Heart right ventricle (tissue), 16 donors: ENCODE data around the gene GABRP. TPM values are rescaled to one million over a fixed set of nuclear protein-coding genes. Genes with fewer than 3 reads are reported as not detected.
A peak's percentile ranks its signal among the peaks of the same experiment; 100 is the strongest.

Experiments used
- ATAC-seq, 8 donors: fragments of 200-7000 bp; cut with Tn5 transposase; one replicate each; pipeline ENCODE4 v1.9.1; 2020; ENCODE audit warnings: mild to moderate bottlenecking in 8 of 8, moderate library complexity in 8 of 8, moderate number of reproducible peaks in 1 of 8
- DNase-seq, 2 donors: peaks; one replicate each; pipeline ENCODE4 v3.0.0-alpha.2; 2020
- H3K27ac ChIP-seq, 10 donors: fragments of 200-600 bp; sonication (generic) in 2 of 10; one replicate each; pipeline versions ENCODE4 v1.5.0 to v1.8.0; 2020 to 2022; ENCODE audit warnings: mild to moderate bottlenecking in 3 of 10
- H3K27me3 ChIP-seq, 7 donors: fragments of 200-600 bp; one replicate each; pipeline ENCODE4 v1.8.0; 2021 to 2022; ENCODE audit warnings: mild to moderate bottlenecking in 2 of 7
- H3K36me3 ChIP-seq, 9 donors: fragments of 200-600 bp; sonication (generic) in 1 of 9; one replicate each; pipeline versions ENCODE4 v1.5.0 to v1.8.0; 2020 to 2022; ENCODE audit warnings: mild to moderate bottlenecking in 2 of 9
- H3K4me1 ChIP-seq, 9 donors: fragments of 200-600 bp; sonication (generic) in 1 of 9; one replicate each; pipeline versions ENCODE4 v1.5.0 to v1.8.0; 2020 to 2022; ENCODE audit warnings: mild to moderate bottlenecking in 4 of 9
- H3K4me3 ChIP-seq, 10 donors: fragments of 200-600 bp; sonication (generic) in 2 of 10; one replicate each; pipeline versions ENCODE4 v1.5.0 to v1.8.0; 2020 to 2022; ENCODE audit warnings: mild to moderate bottlenecking in 7 of 10, moderate library complexity in 2 of 10
- H3K9me3 ChIP-seq, 11 donors: fragments of 200-600 bp in 10 of 11; sonication (generic) in 2 of 11; one replicate each; pipeline versions ENCODE4 v1.5.0 to v1.8.0; 2013 to 2022; ENCODE audit warnings: mild to moderate bottlenecking in 2 of 11, control low read depth in 1 of 11, moderate library complexity in 1 of 11
- WGBS, 2 donors: extraction: QIAGEN DNeasy Blood & Tissue Kit; methylation state at CpG; one replicate each; pipeline ENCODE4 v1.1.7; 2013; ENCODE audit warnings: inconsistent platforms in 1 of 2; 5-methylcytosine and 5-hydroxymethylcytosine counted together
- intact Hi-C, 10 donors: fragments of 100-400 bp; cut with DNase I; formaldehyde crosslinking; loops; one replicate each; pipeline versions ENCODE4 v1.11.1 to v1.14.2; 2022
- polyA plus RNA-seq, 2 donors: library from polyadenylated mRNA; stranded (reverse); fragments of 200-250 nt; gene quantifications; one replicate each; pipeline ENCODE4 v1.2.3, GENCODE V29; 2013
- total RNA-seq, 10 donors: library from RNA; stranded (reverse); fragmentation: NEBNext Ultra II Directional in 3 of 10; extraction: Animal tissue kit (Norgen Biotek cat#: 25700) in 3 of 10; gene quantifications; one replicate each; pipeline versions ENCODE4 v1.2.1 to v1.2.4, GENCODE V29; 2021 to 2023
- TF ChIP-seq, protein P1 (sequence below), 9 donors: fragments of 200-600 bp; sonication (generic) in 2 of 9; IDR thresholded peaks; one replicate each; pipeline versions ENCODE4 v1.5.0 to v1.8.0; 2021 to 2022; ENCODE audit warnings: antibody characterized with exemption in 9 of 9, mild to moderate bottlenecking in 5 of 9, moderate library complexity in 1 of 9
- donor health status: Arrhythmogenic right ventricular cardiomyopathy.
- donor health status: ischemic (EF 13 %, LVEDD 7.1; RV severe dilation, severe dysfunction).
- donor health status: healthy with polysubstance abuse.
- donor health status: DM: no; HTN: yes; CAD: no.
- donor health status: DM: no; HTN: no; CAD: no.
- donor health status: ischemic (EF 25% LVEDD 6.9; RV normal size, moderate dysfunction).
- donor health status: ischemic (EF 25% LVEDD 5.7; RV mildly dilated, moderate dysfunction).
- donor health status: healthy.
- donor health status: DM: yes; HTN: yes; CAD: no.
- donor health status: Ischemic cardiomyopathy.
- donor health status: ischemic (EF 35%, LVEDD 5.7; RV mildly dilated, moderate dysfunction).
- donor health status: nonischemic (EF 11% LVEDD 7.7; RV severe dilation, severe dysfunction).
- donor health status: DM: yes; HTN: yes; CAD: no.
- donor health status: PGD.
- donor health status: ischemic (EF 29% LVEDD 5.4; RV normal size, mild dysfunction).
- donor health status: nonischemic (EF 23%, LVEDD 6.1; RV moderate dilation, normal function).

GABRP gene
- total and polyA plus RNA-seq, 12 donors = 0.07 to 1.6 (median 0.46) TPM; not detected in 1

DNA sequence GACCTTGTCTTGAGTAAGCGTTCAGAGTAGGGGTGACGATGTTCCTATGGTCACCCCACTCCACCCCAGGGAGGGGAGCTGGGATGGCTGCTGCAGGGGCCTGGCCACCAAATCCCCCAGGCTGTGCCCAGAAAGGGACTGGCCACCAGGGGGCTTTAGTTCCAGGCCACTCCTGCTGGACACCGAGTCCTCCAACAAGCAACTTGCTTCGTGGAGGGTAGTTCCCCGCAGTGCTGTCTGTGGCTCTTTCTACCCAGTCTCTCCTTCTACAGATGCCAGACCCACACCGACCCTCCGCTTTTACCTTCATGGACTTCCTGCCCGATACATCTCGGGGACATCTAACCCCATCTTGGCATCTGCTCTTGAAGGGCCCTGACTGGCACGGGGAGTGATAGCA lies 35.7 kb upstream of the GABRP start:
- TF ChIP-seq, protein P1, sequence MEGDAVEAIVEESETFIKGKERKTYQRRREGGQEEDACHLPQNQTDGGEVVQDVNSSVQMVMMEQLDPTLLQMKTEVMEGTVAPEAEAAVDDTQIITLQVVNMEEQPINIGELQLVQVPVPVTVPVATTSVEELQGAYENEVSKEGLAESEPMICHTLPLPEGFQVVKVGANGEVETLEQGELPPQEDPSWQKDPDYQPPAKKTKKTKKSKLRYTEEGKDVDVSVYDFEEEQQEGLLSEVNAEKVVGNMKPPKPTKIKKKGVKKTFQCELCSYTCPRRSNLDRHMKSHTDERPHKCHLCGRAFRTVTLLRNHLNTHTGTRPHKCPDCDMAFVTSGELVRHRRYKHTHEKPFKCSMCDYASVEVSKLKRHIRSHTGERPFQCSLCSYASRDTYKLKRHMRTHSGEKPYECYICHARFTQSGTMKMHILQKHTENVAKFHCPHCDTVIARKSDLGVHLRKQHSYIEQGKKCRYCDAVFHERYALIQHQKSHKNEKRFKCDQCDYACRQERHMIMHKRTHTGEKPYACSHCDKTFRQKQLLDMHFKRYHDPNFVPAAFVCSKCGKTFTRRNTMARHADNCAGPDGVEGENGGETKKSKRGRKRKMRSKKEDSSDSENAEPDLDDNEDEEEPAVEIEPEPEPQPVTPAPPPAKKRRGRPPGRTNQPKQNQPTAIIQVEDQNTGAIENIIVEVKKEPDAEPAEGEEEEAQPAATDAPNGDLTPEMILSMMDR (IDR thresholded peaks at IDR 0.05) = peak in 8 of 9 donors; percentile 23 to 64 (median 52)
- Histone ChIP-seq H3K36me3 (no peaks in the 10 kb centered on the region), H3K27me3 (peaks cover 0 to 21% (median 0%) of the 10 kb centered on the region in 7 donors), H3K4me3 (no peak overlapping the region), H3K4me1 (peaks cover 18 to 87% (median 71%) of the 10 kb centered on the region in 9 donors), H3K27ac (peak overlapping the region; percentile 46 to 92 (median 86)), H3K9me3 (no peaks in the 10 kb centered on the region)
- ATAC-seq = peak in 7 of 8 donors; percentile 2 to 47 (median 18)
- 63 to 66% methylated on average over 10 of the region's 10 CpGs for WGBS, 2 donors
- peak; percentile 25 to 40 for DNase-seq
- intact Hi-C loops = loop anchor here in 6 of 10 donors (2.0 to 10.0 kb wide), 4 partner anchors 43 to 597 kb away; no protein-coding TSS in a partner anchor

DNA sequence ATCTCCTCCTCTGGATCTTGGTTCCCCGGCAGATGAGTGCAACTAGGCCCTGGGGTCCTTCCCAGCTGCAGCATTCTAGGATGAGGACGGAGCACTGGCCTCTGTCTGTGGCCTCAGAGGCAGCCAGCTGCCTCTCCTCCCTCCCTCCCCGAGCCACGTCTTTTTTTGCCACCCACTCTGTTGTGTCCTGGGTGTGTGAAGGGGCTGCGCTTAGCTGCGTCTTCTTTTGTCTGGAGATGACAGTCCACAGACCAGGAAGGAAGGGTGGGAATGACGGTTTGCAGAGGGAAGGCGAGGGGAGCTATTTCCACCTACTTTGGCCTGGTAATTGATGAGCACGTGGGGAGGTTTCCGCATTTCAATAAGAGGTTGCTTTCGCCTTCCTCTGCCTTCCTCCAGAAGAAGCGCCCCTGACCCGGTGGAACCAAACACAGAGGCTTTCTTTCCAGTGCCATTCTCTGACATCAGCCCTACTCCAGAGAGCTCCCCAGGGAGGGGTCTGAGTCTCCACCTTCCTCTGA lies 34.5 kb upstream of the GABRP start:
- DNase-seq = no peak
- H3K27ac ChIP-seq = peak overlapping the region in 8 of 10 donors; percentile 76 to 92 (median 86)
- H3K27me3 ChIP-seq = peaks cover 0 to 18% (median 0%) of the 10 kb centered on the region in 7 donors
- no peak overlapping the region for H3K4me3 ChIP-seq
- H3K4me1 ChIP-seq = peaks cover 18 to 86% (median 70%) of the 10 kb centered on the region in 9 donors
- TF ChIP-seq, protein P1 (IDR thresholded peaks at IDR 0.05) = no peak
- no peaks in the 10 kb centered on the region for H3K9me3 ChIP-seq
- ATAC-seq = no peak
- no peaks in the 10 kb centered on the region for H3K36me3 ChIP-seq
- intact Hi-C loops = loop anchor here in 5 of 10 donors (5.0 to 10.0 kb wide), 3 partner anchors 586 to 596 kb away; no protein-coding TSS in a partner anchor
- WGBS, 2 donors = 58 to 60% methylated on average over 13 of the region's 13 CpGs

DNA sequence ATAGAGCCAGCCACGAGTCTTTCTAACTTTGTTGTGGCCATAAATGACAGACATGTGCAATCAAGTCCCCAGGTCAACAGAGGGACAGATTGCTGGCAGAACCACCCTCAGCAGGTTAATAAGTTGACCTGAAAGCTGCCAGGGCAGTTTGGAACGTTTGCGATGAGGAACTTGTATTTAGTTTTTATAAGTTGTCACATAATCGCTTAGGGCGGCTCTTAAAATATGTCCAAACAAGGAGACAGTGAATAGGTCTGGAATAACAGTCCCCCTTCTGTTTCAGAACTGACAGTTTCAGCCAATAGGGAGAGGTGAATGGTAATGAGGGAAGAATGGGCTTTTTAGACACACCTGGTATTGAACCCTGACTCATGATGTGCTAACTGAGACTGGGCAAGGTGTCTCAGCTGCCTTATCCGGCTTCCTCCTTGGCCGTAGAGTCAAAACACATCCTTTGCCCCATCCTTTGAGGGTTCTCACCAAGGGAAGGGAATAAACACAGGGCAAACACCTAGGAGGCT lies 33.6 kb upstream of the GABRP start:
- Histone ChIP-seq H3K4me3 (no peak overlapping the region), H3K9me3 (no peaks in the 10 kb centered on the region), H3K27ac (peak overlapping the region in 4 of 10 donors; percentile 28 to 92 (median 92)), H3K36me3 (no peaks in the 10 kb centered on the region), H3K27me3 (peaks cover 0 to 9% (median 0%) of the 10 kb centered on the region in 7 donors), H3K4me1 (peaks cover 18 to 77% (median 60%) of the 10 kb centered on the region in 9 donors)
- DNase-seq = no peak
- WGBS, 2 donors = 76 to 77% methylated on average over 7 of the region's 7 CpGs
- ATAC-seq = no peak
- TF ChIP-seq, protein P1 (IDR thresholded peaks at IDR 0.05) = no peak
- intact Hi-C loops = loop anchor here in 5 of 10 donors (5.0 to 10.0 kb wide), 3 partner anchors 585 to 595 kb away; no protein-coding TSS in a partner anchor

DNA sequence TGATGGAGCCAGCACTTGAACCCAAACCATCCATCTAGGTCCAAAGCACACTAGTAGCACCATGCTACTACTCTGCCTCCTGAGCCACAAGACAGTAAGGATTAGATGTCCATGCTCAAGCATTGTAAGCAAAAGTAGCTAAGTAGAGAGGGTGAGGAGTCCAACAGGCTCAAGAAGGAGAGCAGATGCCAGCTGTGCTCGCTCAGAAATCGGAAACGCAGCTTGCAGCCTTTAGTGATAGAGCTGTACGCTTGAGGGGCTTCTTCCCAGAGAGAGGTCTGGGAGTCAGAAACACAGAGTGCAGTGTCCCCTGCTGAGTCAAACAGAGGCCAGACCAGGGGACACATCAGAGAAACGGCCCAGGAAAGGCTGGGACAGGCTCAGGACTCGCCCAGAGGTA lies 32.7 kb upstream of the GABRP start:
- Histone ChIP-seq H3K9me3 (no peaks in the 10 kb centered on the region), H3K4me1 (peaks cover 11 to 77% (median 55%) of the 10 kb centered on the region in 9 donors), H3K36me3 (no peaks in the 10 kb centered on the region), H3K4me3 (no peak overlapping the region), H3K27ac (peak overlapping the region in 3 of 10 donors; percentile 59 to 72 (median 70)), H3K27me3 (peaks cover 0 to under 1% (median 0%) of the 10 kb centered on the region in 7 donors)
- no peak for ATAC-seq
- TF ChIP-seq, protein P1 (IDR thresholded peaks at IDR 0.05) = no peak
- 81 to 82% methylated on average over 6 of the region's 6 CpGs for WGBS, 2 donors
- intact Hi-C loops = no loop called here
- DNase-seq = no peak
